Activated naive CD8-positive, alpha-beta T cell treated with anti-CD3 and anti-CD28 coated beads, Interleukin-2, amount 10 ng/mL, durations not matched to agents 7 days and 5 days (primary cell): ENCODE data around the gene PCNP. TPM values are rescaled to one million over a fixed set of nuclear protein-coding genes. Genes with fewer than 3 reads are reported as not detected.
"Not testable (repeated sequence)": the region's sequence is repeated elsewhere in the genome, so short reads cannot be mapped to it uniquely, and the experiment has no call there.

Experiments used
- ATAC-seq: fragments of 150-1000 bp; cut with Tn5 transposase; one replicate; pipeline ENCODE4 v1.10.0; 2021; ENCODE audit warnings: low read depth, moderate library complexity
- POLR2A ChIA-PET: fragments of 350-600 bp; sonication (Branson Sonifier 250); formaldehyde crosslinking; loops from one replicate; lab custom pipeline; 2021; ENCODE audit warnings: antibody characterized with exemption; lab: Charles Lee
- DNase-seq: peaks from one replicate; pipeline ENCODE4 v3.0.0; 2021
- H3K27ac Mint-ChIP-seq: one replicate; pipeline ENCODE4 v1.8.0; 2022; ENCODE audit warnings: mild to moderate bottlenecking, mixed read lengths
- H3K27me3 Mint-ChIP-seq: one replicate; pipeline ENCODE4 v1.8.0; 2022; ENCODE audit warnings: mild to moderate bottlenecking, moderate library complexity, mixed read lengths
- H3K36me3 Mint-ChIP-seq: one replicate; pipeline ENCODE4 v1.8.0; 2021; ENCODE audit warnings: mild to moderate bottlenecking, mixed read lengths
- H3K4me1 Mint-ChIP-seq: one replicate; pipeline ENCODE4 v1.8.0; 2021; ENCODE audit warnings: mixed read lengths
- H3K4me3 Mint-ChIP-seq: one replicate; pipeline ENCODE4 v1.8.0; 2022; ENCODE audit warnings: mild to moderate bottlenecking, moderate library complexity, mixed read lengths
- H3K9me3 Mint-ChIP-seq: one replicate; pipeline ENCODE4 v1.8.0; 2021; ENCODE audit warnings: mixed read lengths
- total RNA-seq, 2 experiments: library from RNA; stranded (reverse); gene quantifications; one replicate each; pipeline ENCODE4 v1.2.3, GENCODE V29; 2021

The PCNP gene
- total RNA-seq, 2 experiments from 2014 or later, result 167 to 173 TPM

GRCh38 chr3:101631098-101631796 is 57.3 kb downstream of the PCNP start:
- Mint-ChIP-seq H3K27ac (no peak overlapping the region), H3K4me1 (peaks cover under 1% of the 10 kb centered on the region), H3K27me3 (no peaks in the 10 kb centered on the region), H3K4me3 (no peak overlapping the region), H3K9me3 (no peaks in the 10 kb centered on the region), H3K36me3 (no peaks in the 10 kb centered on the region)
- DNase-seq, result no peak
- no peak for ATAC-seq
- POLR2A ChIA-PET, result no interaction called here

- POLR2A ChIA-PET, H3K4me3 Mint-ChIP-seq, DNase-seq, H3K9me3 Mint-ChIP-seq, ATAC-seq, H3K27me3 Mint-ChIP-seq, H3K36me3 Mint-ChIP-seq, H3K4me1 Mint-ChIP-seq, H3K27ac Mint-ChIP-seq: not testable (repeated sequence)
Observed at GRCh38 chr3:101631959-101632358, 58.0 kb downstream of the PCNP start.

DNA sequence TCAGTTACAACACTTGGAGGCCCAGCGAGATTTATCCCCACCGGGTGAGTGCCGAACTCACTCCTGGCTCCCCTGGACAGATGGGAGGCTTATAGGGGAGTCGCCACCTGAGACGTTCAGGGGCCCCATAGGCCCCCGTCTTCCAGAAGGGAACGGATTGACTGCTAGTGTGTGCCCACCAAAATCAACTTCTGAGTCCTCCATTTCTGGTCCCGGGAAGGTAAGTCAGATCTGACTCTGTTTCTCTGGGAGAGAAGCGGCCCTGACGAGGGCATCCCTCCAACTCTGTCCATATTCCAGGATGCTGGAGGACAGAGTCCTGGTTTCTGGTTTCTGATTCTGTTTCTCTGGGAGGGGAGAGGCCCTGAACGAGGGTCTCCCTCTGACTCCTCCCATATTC is 58.6 kb downstream of the PCNP start:
- Mint-ChIP-seq H3K4me3 (no peak overlapping the region), H3K27me3 (no peaks in the 10 kb centered on the region), H3K27ac (no peak overlapping the region), H3K4me1 (peaks cover 2% of the 10 kb centered on the region), H3K36me3 (no peaks in the 10 kb centered on the region), H3K9me3 (no peaks in the 10 kb centered on the region)
- ATAC-seq, result no peak
- POLR2A ChIA-PET, result no interaction called here
- DNase-seq, result no peak

DNA sequence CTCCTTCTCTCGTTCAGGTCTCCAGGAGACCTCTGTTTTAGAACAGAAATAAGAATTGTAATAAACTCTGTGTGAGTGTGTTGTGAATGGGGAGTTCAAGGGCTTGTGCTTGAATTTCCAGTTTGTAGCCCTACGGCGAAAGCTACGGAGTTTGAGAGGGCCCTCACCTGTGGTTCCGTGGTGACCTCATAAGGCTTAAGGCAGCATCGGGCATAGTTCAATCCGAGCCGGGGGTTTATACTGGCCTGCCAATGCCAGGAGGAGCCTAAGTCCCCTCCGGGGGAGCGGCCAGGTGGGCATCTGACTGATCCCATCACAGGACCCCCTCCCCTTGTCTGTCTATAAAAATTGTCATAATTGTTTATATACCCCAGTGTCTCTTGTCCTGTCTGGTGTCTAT is 59.2 kb downstream of the PCNP start:
- no peaks in the 10 kb centered on the region for H3K9me3 Mint-ChIP-seq
- no peak overlapping the region for H3K4me3 Mint-ChIP-seq
- H3K4me1 Mint-ChIP-seq, result peaks cover 2% of the 10 kb centered on the region
- no peak overlapping the region for H3K27ac Mint-ChIP-seq
- DNase-seq (no peak), ATAC-seq (no peak)
- no peaks in the 10 kb centered on the region for H3K27me3 Mint-ChIP-seq
- no peaks in the 10 kb centered on the region for H3K36me3 Mint-ChIP-seq
- POLR2A ChIA-PET, result no interaction called here

DNA sequence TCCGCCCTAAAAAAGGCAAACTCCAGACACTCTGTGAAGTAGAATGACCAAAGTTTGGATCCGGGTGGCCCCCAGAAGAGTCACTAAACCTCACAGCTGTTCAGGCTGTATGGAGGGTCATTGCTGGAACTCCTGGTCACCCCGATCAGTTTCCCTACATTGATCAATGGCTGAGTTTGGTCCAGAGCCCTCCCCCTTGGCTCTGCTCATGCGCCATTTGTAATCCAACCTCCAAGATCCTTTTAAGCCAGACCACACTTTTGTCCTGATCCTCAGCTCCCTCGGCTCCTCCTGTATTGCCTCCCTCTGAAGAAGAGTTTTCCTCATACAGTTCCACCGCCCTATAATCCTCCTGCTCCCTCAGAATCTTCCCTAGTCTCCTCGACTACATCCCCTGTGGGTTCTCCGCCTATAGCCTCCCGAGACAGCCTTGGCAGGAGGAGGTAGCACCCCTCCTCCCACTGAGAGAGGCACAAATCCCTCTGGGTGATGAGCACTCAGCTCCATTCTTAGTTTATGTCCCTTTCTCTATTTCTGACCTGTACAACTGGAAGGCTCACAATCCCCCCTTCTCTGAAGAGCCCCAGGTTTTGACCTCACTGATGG is 60.7 kb downstream of the PCNP start:
- Mint-ChIP-seq H3K36me3 (no peaks in the 10 kb centered on the region), H3K4me3 (no peak overlapping the region), H3K9me3 (no peaks in the 10 kb centered on the region), H3K27me3 (no peaks in the 10 kb centered on the region), H3K4me1 (peaks cover 2% of the 10 kb centered on the region), H3K27ac (no peak overlapping the region)
- no peak for ATAC-seq
- POLR2A ChIA-PET, result no interaction called here
- DNase-seq, result no peak

DNA sequence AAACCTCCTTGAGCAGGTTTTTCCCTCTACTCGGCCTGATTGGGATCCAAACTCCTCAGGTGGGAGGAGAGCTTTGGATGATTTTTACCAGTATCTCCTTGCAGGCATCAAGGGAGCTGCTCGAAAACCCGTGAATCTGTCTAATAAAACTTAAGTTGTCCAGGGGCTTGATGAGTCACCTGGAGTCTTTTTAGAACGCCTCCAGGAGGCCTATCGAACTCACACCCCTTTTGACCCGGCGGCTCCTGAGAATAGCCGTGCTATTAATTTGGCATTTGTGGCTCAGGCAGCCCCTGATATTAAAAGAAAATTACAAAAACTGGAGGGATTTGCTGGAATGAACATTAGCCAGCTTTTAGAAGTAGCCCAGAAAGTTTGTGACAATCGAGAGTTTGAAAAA is 61.4 kb downstream of the PCNP start:
- H3K27ac Mint-ChIP-seq, result no peak overlapping the region
- peaks cover 2% of the 10 kb centered on the region for H3K4me1 Mint-ChIP-seq
- DNase-seq (no peak), ATAC-seq (no peak)
- no peaks in the 10 kb centered on the region for H3K36me3 Mint-ChIP-seq
- POLR2A ChIA-PET, result no interaction called here
- no peaks in the 10 kb centered on the region for H3K9me3 Mint-ChIP-seq
- no peak overlapping the region for H3K4me3 Mint-ChIP-seq
- H3K27me3 Mint-ChIP-seq, result no peaks in the 10 kb centered on the region

DNA sequence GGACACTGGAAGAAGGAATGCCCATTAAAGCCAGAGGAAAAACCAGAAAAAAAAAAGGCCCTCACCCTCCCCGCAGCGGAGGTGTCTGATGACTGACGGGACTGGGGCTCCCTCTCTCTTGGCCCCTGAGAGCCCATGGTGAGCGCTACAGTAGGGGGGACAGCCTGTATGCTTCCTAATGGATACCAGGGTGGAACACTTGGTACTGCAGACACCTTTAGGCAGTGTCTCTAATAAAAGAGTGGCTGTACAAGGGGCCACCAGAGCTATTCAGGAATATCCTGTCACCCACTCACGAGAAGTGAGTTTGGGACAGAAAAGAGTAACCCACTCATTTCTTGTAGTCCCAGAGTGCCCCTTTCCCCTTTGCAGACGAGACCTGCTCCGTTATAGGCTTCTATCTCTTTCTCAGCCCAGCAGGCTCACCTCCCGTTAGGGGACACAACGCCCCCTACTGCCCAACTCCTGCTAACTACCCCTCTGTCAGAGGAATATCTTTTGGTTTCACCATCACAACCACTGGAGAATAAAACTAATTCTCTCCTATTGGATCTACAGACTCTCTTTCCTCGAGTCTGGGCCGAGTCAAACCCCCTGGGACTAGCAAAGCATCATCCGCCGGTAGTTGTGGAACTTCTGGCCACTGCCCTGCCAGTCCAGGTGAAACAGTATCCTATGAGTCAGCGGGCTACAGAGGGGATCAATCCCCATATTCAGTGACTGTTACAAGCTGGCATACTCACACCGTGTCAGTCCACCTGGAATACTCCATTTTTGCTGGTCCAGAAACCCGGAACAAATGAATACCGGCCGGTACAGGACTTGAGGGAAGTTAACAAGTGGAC is 62.2 kb downstream of the PCNP start:
- POLR2A ChIA-PET, result no interaction called here
- no peak overlapping the region for H3K4me3 Mint-ChIP-seq
- H3K9me3 Mint-ChIP-seq, result no peaks in the 10 kb centered on the region
- DNase-seq (peak; percentile 69), ATAC-seq (peak; percentile 95)
- peaks cover 2% of the 10 kb centered on the region for H3K4me1 Mint-ChIP-seq
- H3K27ac Mint-ChIP-seq, result no peak overlapping the region
- no peaks in the 10 kb centered on the region for H3K36me3 Mint-ChIP-seq
- H3K27me3 Mint-ChIP-seq, result no peaks in the 10 kb centered on the region

DNA sequence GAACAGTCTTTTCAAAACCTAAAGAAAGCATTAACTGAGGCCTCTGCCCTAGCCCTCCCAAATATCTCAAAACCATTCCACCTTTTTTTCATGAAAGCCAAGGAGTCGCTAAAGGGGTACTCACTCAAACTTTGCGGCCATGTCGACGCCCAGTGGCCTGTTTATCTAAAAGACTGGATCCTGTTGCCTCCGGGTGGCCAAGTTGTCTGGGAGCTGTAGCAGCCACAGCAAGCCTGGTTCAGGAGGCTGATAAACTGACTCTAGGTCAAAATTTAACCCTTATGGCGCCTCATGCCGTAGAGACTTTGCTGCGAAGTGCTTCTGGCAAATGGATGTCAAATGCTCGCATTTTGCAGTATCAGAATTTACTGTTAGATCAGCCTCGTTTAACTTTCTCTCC is 63.5 kb downstream of the PCNP start:
- ATAC-seq (no peak), DNase-seq (no peak)
- POLR2A ChIA-PET, result no interaction called here
- Mint-ChIP-seq H3K9me3 (no peaks in the 10 kb centered on the region), H3K27me3 (no peaks in the 10 kb centered on the region), H3K27ac (no peak overlapping the region), H3K4me1 (peaks cover 2% of the 10 kb centered on the region), H3K36me3 (no peaks in the 10 kb centered on the region), H3K4me3 (no peak overlapping the region)

GRCh38 chr3:101638261-101638745 is 64.3 kb downstream of the PCNP start:
- Mint-ChIP-seq H3K9me3 (no peaks in the 10 kb centered on the region), H3K4me1 (peaks cover 5% of the 10 kb centered on the region), H3K27me3 (no peaks in the 10 kb centered on the region), H3K36me3 (no peaks in the 10 kb centered on the region), H3K4me3 (no peak overlapping the region), H3K27ac (no peak overlapping the region)
- POLR2A ChIA-PET, result no interaction called here
- DNase-seq, result no peak
- no peak for ATAC-seq

DNA sequence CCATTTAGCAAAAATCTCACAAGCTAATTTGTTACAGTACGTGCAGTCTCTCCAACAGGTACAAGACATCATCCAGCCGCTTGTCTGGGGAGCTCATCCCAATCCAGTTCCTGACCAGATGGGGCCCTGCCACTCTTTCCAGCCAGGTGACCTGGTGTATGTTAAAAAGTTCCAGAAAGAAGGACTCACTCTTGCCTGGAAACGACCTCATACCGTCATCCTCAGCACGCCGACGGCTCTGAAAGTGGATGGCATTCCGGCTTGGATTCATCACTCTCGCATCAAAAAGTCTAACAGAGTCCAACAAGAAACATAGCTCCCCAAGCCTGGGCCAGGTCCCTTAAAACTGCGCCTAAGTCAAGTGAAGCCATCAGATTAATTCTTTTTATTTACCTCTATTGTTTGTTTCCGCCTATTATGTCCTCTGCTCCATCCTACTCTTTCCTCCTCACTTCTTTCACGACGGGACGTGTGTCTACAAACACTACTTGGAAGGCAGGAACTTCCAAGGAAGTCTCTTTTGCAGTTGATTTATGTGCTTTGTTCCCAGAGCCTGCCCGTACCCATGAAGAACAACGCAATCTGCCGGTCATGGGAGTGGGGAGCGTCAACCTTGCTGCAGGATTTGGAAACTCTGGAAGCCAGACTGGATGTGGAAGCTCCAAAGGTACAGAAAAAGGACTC is 65.4 kb downstream of the PCNP start:
- H3K36me3 Mint-ChIP-seq, result no peaks in the 10 kb centered on the region
- DNase-seq (no peak), ATAC-seq (no peak)
- POLR2A ChIA-PET, result no interaction called here
- H3K9me3 Mint-ChIP-seq, result no peaks in the 10 kb centered on the region
- H3K4me1 Mint-ChIP-seq, result peaks cover 15% of the 10 kb centered on the region
- H3K27me3 Mint-ChIP-seq, result no peaks in the 10 kb centered on the region
- no peak overlapping the region for H3K27ac Mint-ChIP-seq
- H3K4me3 Mint-ChIP-seq, result no peak overlapping the region

DNA sequence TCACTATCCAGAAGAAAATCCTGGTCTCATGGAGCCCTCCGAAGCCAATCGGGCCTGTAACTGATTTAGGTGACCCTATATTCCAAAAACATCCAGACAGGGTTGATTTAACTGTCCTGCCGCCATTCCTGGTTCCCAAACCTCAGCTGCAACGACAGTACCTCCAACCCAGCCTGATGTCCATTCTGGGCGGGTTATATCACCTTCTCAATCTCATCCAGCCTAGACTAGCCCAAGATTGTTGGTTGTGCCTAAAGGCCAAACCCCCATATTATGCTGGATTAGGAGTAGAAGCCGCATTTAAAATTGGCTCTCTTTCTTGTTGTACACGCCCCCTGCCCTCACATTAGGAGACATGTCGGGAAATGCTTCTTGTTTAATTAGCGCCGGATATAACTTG is 66.3 kb downstream of the PCNP start:
- DNase-seq, result no peak
- no peaks in the 10 kb centered on the region for H3K9me3 Mint-ChIP-seq
- H3K27ac Mint-ChIP-seq, result no peak overlapping the region
- POLR2A ChIA-PET, result no interaction called here
- ATAC-seq, result no peak
- H3K4me1 Mint-ChIP-seq, result peaks cover 23% of the 10 kb centered on the region
- no peaks in the 10 kb centered on the region for H3K36me3 Mint-ChIP-seq
- H3K27me3 Mint-ChIP-seq, result no peaks in the 10 kb centered on the region
- no peak overlapping the region for H3K4me3 Mint-ChIP-seq

DNA sequence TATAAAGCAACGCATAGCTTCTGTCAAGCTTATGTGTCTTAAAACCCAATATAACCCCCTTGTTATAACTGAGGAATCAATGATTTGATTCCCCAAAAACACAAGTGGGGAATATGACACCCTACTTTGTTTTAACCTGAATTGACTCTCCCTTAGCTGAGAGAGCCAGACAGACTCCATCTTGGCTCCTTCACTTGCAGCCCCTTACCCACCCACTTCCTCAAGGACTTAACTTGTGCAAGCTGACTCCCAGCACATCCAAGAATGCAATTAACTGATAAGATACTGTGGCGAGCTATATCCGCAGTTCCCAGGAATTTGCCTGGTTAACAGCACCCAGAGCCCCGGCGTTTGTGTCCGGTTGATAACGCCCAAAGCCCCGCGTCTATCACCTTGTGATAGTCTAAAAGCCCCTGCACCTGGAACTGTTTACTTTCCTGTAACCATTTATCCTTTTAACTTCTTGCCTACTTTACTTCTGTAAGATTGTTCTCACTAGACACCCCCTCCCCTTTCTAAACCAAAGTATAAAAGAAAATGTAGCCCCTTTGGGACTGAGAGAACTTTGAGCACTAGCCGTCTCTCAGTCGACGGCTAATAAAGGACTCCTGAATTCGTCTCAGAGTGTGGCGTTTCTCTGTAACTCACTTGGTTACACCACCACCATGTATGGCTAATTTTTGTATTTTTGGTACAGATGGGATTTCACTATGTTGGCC is 67.6 kb downstream of the PCNP start:
- H3K4me1 Mint-ChIP-seq, result peaks cover 26% of the 10 kb centered on the region
- DNase-seq, H3K9me3 Mint-ChIP-seq, POLR2A ChIA-PET, H3K4me3 Mint-ChIP-seq, ATAC-seq, H3K27ac Mint-ChIP-seq, H3K36me3 Mint-ChIP-seq, H3K27me3 Mint-ChIP-seq: not testable (repeated sequence)

DNA sequence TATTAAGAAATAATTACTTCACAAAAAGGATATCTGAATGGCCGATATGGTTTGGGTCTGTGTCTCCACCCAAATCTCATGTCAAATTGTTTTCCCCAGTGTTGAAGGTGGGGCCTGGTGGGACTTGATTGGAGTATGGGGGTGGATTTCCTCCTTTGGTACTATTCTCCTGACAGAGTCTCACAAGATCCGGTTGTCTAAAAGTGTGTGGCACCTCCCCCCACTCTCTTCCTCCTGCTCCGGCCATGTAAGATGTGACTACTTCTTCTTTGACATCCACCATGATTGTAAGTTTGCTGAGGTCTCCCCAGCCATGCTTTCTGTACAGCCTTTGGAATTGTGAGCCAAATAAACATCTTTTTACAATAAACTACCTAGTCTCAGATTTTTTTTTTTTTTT is 68.5 kb downstream of the PCNP start:
- Mint-ChIP-seq H3K36me3 (peaks cover 5% of the 10 kb centered on the region), H3K4me3 (no peak overlapping the region), H3K27me3 (no peaks in the 10 kb centered on the region), H3K27ac (no peak overlapping the region), H3K4me1 (peaks cover 26% of the 10 kb centered on the region), H3K9me3 (no peaks in the 10 kb centered on the region)
- ATAC-seq (no peak), DNase-seq (no peak)
- POLR2A ChIA-PET, result no interaction called here
